HG02973 (cell line): ENCODE results near the gene REXO1.

Experiments used
- ATAC-seq: cut with Tn5 transposase; IDR thresholded peaks from one replicate; pipeline ENCODE4 v1.9.1; 2021; ENCODE audit warnings: moderate library complexity; ENCODE audit not compliant: unreplicated experiment

The REXO1 gene

GRCh38 chr19:1851654-1852580 is 3.6 kb upstream of the REXO1 start:
- no peak for ATAC-seq

DNA sequence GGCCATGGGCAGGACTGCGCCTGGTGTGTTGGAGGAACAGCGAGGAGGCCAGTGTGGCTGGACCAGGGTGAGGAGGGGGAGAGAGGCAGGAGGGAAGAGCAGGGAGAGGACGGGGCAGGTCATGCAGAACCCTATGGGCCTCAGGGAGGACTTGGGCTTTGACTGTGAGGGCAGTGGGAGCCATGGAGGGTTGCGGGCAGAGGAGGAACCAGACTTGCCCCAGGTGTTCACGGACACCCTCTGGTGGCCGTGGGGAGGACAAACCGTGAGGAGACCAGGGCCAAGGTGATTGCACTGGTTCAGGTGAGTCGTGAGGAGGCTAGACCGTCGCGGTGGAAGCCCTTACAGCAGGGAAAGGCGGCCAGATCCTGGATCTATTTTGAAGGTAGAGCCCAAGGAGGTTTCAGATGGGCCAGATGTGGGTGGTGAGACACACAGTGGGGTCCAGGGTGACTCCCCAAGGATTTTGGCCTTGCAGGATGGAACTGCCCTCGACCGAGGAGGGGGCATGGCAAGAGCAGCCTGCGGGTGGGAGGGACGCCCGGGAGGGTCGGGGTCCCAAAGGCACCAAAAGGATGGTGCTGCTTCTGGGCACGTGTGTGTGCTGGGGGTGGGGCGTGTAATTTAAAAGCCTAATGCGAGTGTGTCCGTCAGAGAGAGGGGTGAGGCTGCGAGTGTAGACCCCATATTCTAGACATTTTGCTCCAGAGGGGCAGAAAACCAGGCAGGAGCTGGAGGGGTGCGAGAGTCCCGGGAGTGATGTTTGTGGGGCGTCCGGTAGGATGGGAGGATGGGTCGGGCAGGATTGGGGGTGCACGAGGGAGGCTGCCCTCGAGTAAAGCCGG is 2.7 kb upstream of the REXO1 start:
- no peak for ATAC-seq

DNA sequence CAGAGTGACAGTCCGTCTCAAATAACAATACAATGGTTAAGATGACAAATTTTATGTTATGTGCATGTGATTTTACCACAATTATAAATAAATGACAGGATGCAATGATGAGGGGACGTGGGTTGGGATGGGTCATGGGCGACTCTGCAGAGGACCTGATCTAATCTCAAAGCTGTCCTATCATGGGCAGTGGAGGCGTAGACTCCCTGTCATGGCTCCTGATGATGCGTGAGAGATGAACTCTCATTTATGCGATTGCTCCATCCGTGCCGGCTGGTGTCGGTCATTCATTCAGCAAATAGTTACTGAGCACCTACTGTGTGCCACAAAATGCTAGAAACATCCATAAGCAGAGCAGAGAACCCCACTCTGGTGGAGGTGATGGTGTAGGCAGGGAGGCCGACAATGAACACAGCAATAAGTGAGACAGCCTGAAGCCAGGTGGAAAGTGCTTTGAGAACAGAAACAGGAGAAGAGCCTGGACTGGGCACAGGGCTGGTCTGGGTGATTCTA is 1.7 kb upstream of the REXO1 start:
- ATAC-seq, result no peak

DNA sequence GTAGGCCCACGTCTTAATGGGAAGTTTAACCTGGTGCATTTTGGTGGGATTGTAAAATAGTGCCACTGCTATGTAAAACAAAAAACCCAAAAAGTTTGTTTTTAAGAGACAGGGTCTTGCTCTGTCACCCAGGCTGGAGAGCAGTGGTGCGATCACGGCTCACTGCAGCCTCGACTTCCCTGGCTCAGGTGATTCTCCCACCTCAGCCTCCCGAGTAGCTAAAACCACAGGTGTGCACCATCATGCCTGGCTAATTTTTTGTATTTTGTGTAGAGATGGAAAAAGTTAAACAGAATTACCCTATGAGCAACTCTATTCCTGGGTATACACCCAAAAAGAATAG is 820 bp upstream of the REXO1 start:
- no peak for ATAC-seq

- no peak for ATAC-seq
Measured at GRCh38 chr19:1847684-1848398, 442 bp downstream of the REXO1 start.

DNA sequence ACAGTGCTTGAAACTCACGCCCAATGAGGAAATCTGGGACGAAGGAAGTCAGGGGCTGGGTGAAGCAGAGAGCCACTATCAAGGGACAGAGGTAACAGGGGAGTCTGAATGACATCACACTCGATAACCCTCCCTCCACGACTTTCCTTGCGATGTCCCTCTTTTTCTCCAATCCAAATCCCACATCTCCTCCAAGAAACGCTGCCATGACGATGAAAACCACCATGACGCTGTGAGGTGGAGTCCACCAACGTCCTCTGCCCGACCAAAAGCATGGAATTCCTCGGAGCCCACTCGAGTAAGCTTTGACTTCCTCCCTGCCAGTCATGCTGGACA is 967 bp downstream of the REXO1 start:
- no peak for ATAC-seq

DNA sequence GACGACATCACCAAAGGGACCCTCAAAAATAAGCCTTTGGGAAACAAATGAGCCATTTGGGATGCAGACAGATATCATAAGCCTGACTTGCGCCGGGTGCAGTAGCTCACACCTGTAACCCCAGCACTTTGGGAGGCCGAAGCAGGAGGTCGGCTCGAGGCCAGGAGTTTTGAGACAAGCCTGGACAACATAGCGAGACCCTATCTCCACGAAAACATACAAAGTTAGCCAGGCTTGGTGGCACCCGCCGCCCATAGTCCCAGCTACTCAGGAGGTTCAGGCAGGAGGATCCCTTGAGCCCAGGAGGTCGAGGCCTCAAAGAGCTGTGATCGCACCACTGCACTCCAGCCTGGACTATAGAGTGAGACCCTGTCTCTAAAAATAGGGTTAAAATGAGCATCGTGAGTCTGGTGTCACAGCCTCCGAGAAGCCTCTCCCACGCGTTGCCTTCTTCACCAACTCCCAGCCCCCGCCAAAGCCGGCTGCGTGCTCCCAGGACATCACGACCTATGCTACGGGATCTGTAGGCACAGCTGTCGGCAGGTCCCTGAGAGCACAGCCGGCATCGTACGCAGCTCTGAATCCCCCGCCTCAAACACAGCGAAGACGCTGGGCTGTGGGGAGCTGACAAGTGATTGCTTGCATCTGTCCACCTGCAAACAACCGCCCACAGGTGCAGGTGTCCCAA is 1.6 kb downstream of the REXO1 start:
- no peak for ATAC-seq

GRCh38 chr19:1845642-1846041 is 2.6 kb downstream of the REXO1 start:
- no peak for ATAC-seq

DNA sequence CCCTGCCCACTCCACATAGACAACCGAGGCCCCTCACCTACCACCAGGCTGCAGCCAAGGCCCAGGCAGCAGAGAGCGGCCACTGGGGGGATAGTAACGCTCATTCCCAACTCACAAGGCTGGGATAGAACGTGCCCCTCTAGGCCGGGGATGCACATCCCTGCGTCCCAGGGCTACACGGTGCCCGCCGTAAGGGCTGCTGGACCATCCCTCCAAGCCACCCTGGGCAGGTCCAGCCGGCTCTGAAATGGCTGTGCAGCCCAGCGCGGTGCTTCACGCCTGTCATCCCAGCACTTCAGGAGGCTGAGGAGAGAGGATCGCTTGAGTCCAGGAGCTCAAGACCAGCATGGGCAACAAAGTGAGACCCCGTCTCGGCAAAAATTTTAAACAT is 3.2 kb downstream of the REXO1 start:
- ATAC-seq, result no peak

DNA sequence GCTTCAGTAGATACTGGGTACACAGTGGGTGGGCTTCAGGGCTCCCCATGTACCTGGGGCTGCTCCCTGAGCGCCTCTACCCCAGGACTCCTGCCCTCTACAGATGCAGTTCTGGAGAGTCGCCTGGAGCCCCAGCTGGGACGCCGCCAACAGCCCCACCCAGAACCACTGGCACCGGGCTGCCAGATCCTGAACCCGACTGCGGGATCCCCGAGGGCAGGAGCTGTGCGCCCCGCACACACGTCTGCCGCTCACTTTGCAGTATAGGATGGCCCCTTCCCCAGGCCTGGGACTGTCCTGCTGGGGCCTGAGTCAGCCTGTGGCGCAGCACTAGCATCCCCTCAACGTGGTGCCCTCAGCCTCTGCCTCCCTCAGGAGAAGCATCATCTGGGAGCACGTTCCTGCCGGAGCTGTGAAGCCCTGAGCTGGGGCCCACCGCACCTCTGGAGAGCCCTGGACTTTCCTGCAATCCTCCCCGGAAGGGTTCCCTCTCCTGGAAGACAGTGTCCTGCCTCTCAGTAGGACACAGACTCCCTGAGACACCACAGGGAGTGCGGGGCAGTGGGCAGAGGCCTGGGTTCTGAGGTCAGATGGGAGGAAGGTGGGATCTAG is 3.7 kb downstream of the REXO1 start:
- ATAC-seq, result no peak

DNA sequence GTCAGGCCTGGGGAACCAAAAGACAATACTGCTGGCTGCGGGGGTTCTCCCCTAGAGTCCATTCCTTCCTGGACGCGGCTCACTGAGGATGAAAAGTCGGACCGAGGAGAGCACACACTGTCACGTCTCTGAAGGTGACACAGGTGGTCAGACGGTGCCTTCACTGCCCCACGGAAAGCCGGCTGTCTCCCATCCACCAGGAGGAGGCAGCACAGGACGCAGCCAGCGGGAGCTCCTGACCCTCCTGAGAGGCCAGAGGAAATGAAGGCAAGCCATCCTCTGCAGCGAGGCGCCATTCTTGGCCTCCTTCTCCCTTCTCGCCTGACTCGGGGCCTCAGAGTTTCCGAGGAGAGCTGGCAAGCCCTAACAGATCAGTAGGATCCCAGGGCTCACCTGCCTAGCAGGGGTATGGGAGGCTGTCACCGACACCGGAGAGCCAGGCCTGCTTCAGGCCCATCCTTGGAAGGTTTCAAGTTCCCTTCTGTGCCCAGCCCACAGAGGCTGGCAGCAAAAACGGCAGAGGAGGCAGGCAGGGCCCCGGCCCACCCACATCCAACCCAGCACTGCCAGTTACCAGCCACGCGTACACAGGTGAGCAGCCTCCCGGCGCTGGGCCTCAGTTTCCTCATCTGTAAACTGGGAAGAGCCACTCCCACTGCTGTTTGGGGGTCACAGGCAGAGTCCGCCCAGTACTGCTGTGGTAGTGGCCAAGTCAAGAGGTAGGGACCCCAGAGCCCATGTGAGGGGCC is 4.5 kb downstream of the REXO1 start:
- ATAC-seq, result no peak

- ATAC-seq, result no peak
Measured at GRCh38 chr19:1843116-1843515, 5.2 kb downstream of the REXO1 start.

GRCh38 chr19:1841209-1841924 is 6.9 kb downstream of the REXO1 start:
- ATAC-seq, result no peak

GRCh38 chr19:1840541-1841115 is 7.7 kb downstream of the REXO1 start:
- no peak for ATAC-seq

DNA sequence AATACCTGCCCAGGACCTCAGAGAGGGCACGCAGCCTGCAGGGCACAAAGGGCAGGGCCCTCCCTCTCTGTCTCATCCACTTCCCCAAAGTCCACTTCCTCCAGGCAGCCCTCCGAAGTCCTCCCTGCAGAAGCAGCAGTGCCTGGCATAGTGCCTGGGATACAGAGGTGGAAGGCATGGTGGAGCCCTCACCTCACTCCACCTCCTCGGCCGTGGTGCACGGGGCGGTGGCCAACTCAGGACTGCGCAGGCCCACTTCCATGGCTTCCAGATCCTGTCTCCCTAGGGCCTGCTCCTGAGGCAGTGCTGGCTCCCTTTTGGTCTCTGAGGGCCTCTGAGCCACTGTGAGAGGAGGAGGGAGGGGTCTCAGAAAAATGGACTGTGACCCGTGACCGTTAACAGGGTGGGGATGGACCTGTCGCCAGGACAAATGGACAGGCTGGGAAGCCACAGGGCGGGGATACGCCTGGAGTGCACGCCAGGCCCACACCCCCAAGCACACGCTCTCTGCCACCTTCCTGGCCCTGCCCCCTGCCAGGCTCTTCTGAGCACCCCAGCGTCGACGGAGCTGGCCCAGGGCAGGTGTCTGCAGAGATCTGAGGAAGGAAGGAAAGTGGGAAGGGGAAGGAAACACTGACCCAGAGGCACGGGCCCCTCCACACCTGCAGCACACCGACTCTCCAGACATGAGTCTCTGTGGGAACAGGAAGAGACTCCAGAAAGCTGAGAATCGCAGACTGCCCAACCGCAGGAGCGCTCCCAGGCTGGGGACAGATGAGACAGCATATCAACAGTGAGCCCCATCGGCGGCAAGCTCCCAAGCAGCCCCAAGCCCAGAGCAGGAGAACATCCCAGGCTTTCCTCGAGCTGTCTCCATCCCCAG is 8.4 kb downstream of the REXO1 start:
- ATAC-seq, result no peak

GRCh38 chr19:1837625-1838105 is 10.6 kb downstream of the REXO1 start:
- no peak for ATAC-seq

DNA sequence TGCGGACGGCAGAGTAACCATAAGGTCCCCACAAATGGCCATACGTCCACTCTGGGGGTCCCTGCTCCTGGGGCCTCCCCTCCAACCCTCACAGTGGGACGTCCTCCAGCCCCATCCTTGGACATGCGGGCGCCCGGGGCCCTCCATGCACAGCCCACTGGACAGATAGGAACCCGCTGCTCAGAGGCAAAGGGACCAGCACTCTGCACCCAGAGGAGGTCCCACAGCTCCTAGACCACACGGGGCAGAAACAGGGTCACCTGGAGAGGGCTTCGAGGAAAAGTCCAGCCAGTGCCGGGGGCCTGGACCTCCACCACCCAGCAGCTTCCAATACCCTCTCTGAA is 11.1 kb downstream of the REXO1 start:
- ATAC-seq, result no peak
